SK-N-MC (cell line): ENCODE measurements around the gene FURIN.

ENCODE experiments used
- EZH2 ChIP-seq: fragments of 200-600 bp; sonication (generic); IDR thresholded peaks from one replicate; pipeline ENCODE4 v1.6.1; 2017; ENCODE audit warnings: antibody characterized with exemption
- FOXP2 ChIP-seq: optimal IDR thresholded peaks from 2 replicates; pipeline ENCODE3; 2011; ENCODE audit warnings: mild to moderate bottlenecking, moderate library complexity; ENCODE audit not compliant: insufficient read depth; ENCODE audit errors: extremely low read length, control extremely low read depth
- POLR2AphosphoS5 ChIP-seq: IDR thresholded peaks from 2 replicates; pipeline ENCODE4 v1.6.1; 2012; ENCODE audit warnings: mild to moderate bottlenecking, low read depth, low read length, borderline replicate concordance

DNA sequence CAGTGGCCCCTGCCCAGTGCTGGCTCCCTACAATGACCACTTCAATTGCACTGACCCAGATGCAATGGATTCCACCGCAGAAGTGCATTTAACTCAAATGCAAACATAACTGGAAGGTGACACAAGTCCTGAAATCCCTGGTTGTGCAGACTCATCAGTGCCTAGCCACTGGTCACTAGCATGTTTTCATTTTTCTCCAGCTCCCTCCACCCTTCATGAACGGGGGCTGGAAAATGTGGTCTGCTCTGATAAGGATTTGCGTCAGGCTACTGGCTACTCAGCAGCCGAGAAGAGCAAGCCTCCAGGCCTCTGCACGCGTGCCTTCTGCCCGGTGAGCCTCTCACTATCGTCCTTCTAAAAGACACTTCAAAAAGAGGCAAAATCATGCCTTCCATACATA lies 27.4 kb upstream of the FURIN start:
- no peak for TF ChIP-seq POLR2AphosphoS5
- TF ChIP-seq EZH2: no peak
- TF ChIP-seq FOXP2: no peak
